RPMI7951 (cell line): ENCODE data around the gene RIPOR2. TPM values are rescaled to one million over a fixed set of nuclear protein-coding genes. Genes with fewer than 3 reads are reported as not detected.
A peak's percentile ranks its signal among the peaks of the same experiment; 100 is the strongest.
"Not testable (repeated sequence)": the region's sequence is repeated elsewhere in the genome, so short reads cannot be mapped to it uniquely, and the experiment has no call there.

Experiments
- DNase-seq: peaks from one replicate; pipeline ENCODE4 v3.0.0-alpha.2; 2012; ENCODE audit warnings: low read depth
- total RNA-seq: library from RNA; depleted of rRNA; stranded (reverse); fragments of >200 nt; shearing (Covaris generic); gene quantifications from 2 replicates; pipeline ENCODE4 v1.2.3, GENCODE V29; 2014

RIPOR2 gene
- total RNA-seq, 1 experiment from 2014 or later = 0.72 TPM

- no peak for DNase-seq
These were observed 10.1 kb downstream of the RIPOR2 start for GRCh38 chr6:24925661-24926060.

- DNase-seq = no peak
These were observed 11.0 kb downstream of the RIPOR2 start for GRCh38 chr6:24924580-24925356.

DNA sequence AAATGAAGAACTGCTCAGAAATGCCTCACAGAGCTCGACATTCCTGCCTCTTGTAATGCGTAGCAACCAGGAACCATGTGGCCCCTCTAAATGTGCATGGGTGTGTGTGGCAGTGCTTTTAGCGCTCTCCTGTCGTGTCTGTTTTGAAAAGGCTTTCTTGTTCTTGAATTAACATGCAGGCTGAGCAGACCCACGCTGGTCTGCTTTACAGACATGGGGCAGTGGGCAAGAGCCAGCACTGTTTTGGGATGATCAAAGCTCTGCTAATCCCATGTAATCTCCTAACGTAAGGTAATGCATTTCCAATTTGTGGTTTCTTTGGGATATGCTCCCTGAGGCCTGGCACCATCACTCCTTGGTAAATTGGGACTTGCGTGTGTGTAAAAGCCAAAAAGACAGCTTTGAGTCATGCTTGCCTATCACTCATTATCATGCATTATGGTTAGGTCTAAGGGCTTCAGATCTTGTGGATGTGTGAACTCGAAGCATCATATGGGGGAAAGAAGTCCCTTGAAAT is 11.8 kb downstream of the RIPOR2 start:
- DNase-seq = no peak

GRCh38 chr6:24922814-24923213 is 12.9 kb downstream of the RIPOR2 start:
- DNase-seq = no peak

DNA sequence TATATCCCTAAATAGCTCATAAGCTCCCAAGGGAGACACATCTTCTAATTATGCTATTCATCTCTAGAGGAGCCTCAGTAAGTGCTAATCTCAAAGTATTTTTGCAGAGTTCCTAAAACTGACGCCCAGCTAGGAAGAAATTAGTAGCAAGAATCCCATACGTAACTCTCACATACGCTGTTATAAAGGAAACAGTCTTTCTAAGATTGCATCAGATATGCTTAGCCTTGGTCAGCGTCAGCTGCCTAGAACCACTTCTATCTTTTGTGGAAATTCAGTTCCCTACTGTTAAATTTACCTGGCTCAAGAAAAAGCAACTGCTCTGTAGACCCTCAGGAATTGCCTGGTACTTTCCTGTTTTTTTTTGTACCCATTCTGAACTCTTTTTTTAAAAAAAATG is 13.6 kb downstream of the RIPOR2 start:
- no peak for DNase-seq

- DNase-seq = no peak
These were observed 15.6 kb downstream of the RIPOR2 start for GRCh38 chr6:24920136-24920535.

DNA sequence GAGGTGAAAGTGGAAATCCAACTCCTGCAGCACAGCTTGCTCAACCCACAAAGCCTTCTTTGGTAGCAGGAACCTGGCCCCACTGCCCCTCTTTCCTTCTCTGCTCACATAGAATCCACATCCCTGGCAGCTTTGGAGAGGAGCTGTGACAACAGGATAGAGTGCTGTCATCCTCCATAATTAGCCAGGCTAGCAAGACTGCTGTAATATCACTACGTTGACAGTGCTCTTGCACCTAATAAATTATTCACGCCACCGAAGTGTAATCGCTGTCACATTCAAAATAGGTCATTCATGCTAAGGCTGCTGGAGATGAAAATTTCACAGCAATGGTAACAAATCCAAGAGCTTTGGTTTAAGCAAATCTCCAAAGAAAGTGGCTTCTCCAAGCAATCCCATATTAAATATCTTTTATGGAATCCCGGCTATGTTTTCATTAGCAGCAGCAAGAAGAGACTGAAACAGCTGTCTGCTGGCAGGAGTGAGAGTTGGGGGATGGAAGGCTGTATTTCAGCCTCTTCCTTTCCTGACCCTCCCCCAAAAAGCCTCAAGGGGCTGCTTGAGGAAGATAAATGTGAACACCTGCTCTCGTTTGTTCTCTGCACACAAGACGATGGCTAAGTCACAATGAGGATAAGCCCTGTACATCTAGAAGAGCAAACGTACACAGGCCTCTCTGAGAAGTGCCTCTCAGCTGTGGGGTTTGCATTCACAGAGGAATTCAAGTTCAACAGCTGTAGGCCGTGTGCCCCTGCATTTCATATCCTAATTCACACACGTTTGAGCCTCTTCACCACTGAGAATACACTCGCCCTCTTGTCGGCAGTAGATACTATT is 16.5 kb downstream of the RIPOR2 start:
- DNase-seq = no peak

GRCh38 chr6:24918641-24919055 is 17.1 kb downstream of the RIPOR2 start:
- no peak for DNase-seq

DNA sequence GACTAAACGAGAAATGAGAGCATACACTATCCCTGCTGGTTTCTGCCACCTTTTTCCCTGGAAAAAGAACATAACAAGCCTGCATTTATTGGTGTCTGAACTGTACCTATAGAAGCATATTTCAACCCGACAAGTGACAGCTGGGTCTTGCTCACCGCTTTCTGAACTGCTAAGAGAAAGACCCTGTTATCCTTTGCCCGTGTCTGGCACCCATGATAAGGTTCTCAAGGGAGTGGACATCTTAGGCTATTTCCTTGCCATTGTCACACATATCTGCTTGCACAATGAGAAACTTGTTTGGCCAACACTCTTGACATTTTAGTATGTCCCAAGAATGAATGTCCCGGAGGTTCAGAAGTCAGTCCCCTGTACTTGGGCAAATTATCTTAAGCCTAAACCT is 19.3 kb downstream of the RIPOR2 start:
- no peak for DNase-seq

DNA sequence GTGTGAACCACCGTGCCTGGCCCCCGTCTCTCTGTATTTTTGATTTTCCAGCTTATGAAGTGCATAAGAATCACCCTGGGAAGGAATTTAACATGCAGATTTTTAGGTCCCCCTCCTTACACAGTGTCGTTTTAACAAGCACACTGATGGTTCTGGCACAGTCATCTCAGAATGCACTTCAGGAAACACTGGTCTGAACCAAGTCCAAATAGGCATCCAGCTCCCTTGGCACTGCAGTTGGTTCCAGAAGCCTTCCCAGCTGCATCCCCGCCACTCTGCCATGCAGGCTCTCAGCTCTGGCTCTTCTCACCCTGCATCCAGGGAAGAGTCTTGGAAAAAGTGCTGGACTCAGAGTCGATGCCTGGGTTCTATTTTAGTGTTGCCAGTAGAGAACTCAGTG is 20.1 kb downstream of the RIPOR2 start:
- no peak for DNase-seq

- DNase-seq = not testable (repeated sequence)
These were observed 21.7 kb downstream of the RIPOR2 start for GRCh38 chr6:24914082-24914481.

DNA sequence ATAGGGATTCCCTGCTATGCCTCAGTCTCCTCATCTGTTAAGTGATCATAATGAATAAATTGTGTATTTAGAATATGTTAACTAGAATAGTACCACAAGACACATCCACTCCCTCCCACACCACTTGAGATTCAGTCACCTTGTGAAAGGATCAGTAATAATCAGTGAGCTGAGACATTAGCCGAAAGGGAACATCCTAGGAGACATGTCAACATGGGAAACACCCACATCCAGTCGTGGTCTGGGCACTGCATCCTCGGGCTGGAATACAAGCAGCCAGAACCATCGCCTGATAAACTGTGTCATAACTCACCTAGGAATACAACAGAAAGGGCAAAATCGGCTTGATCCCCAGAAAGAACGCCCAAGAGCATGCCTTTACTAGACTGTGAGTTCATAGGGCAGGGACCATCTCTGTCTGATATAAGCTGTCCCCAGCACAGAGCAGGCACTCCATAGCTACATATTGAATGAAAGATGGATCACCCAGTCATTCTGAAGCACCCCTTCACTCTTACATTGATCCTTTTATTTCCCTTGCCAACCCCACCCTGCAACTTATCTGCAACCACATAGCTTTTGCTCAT is 23.9 kb downstream of the RIPOR2 start:
- DNase-seq = no peak

DNA sequence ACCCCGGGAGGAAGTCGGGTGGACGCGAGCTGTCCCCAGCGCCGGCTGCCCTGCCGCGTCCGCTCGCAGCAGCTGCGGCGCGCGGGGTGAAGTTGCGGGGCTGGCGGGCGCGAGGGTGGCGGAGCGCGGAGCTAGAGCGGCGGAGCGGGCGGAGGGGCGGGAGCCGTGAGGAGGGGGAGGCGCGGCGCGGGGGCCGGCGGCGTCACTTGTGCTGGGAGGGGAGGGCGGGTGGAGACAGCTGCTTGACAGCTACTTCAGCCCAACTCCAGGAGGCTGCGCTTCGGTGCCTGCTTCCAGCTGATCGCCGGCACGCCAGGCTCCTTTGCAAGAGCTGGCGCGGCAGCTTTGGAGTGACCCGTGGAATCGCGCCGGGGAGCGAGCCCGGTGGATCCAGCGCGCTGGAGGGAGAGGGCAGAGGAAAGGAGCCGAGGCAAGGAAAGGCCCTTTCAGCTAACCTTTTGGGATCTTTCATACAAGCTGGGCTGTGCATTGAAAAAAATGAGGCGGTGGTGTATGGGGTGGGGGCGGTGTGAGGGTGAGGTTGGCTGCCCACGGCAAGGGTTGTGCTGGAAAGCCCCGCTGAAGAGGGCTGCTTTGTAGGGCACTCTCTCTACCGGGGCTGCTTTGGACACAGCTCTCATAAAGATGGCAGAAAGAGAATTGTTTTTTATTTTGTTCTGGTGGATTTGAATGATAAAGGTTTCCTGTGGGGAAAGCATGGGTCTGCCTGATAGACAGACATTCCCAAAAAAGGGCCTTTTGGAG is 24.6 kb downstream of the RIPOR2 start:
- peak; percentile 34 for DNase-seq

DNA sequence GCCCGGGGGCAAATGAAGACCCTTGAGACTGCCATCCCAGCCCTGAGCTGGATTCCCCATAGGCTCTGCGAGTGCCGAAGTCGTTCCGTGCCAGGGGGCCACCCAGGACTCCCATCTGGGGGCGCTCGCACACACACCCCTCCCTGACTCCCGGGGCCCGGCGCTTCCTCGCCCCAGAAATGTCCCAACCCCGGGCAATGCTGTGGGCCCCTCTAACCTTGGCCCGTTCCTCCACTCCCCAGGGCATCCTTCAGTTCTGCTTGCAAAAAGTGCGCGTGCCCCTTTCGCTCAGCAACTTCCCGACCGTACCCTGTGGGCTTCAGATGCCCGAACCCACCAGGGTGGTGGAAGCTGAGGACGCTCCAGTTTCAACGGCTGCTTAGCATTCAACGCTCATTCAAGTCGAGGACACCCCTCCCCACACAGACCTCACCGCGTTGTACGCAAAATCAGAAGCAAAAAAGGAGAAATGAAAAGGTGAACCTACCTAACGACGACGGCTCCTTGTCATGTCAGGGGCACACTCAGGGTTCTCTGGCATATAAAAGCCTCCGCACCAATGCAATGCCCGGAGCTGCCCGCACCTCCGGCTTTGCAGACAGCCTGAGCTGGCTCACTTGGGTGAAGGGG is 25.3 kb downstream of the RIPOR2 start:
- DNase-seq = no peak

DNA sequence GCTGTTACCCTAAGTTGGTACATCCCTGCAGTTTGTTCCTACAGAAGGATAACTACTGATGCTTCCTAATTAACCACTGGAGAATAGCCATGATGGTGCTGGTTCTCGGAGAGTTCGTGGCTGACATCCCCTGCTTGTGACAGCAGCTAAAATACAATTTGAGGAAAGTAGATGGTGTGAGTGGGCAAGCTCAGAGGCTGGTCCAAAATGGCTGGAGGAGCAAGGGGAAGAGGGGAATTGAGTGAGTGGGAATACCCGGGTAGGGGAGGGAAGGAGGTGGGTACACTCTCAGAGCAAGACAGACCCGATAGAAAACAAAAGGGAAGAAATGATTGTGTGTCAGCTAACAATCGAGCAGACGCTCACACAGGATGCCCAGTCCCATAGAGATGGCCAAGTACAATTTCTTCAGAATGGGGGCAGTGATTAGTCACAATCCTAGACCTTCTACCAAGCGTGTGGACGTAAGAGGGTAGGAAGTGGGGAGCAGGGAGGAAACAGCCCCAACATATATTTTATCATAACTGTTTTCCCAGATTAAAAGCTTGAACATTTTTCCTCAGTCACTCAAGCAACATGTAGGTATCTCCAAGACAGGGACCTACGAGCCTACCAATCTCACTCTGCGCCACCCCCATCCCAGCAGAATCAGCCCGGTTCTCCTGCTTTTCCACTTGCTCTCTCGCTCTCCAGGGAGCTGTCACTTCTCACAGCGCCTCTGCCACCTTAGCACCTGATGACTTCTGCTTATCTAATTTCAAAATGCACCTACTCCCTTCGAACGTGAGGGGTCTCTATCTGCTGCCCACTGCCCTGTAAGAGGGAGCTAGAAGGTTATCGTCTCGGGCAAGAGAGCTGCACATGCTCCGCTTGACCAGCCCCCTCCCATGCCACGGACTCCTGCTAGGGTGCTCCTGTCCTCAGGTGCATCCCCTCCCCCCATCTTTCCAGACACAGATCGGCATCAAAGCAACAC is 26.2 kb downstream of the RIPOR2 start:
- no peak for DNase-seq

DNA sequence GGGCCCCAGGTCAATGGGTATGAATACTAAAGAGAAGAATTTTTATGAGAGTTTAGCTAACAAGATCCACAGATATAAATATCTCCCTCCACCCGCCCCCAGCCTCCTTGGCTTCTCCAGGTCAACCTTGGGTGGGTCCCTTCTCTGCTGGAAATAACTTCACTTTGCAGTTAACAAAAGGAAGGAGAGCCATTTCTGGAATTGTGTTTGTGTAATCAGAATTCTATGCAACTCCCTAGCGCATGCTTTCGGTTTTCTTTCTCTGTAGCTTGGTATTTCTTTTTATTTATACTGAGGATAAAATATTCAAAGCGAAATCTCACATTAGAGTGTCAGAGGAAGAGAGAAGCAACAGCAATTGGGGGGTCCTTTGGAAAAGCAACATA is 27.1 kb downstream of the RIPOR2 start:
- DNase-seq = peak; percentile 40

- DNase-seq = peak; percentile 42
These were observed 27.7 kb downstream of the RIPOR2 start for GRCh38 chr6:24907919-24908649.

DNA sequence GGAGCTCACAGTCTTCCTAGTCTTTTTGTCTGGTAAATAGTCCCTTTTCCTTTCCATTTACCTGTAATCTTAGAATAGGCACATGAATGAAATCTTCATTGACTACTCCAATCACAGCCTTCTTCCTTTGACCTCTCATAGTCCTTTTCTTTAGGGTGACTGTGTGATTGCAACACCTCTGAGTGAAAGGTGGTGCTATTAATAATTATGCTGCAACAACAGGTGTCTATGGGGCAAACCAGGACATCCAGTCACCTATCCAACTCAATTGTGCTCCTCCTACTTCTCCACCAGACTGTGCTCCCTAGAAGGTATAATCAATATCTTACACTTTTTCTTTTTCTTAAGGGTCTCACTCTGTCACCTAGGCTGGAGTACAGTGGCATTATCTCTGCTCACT is 29.4 kb downstream of the RIPOR2 start:
- no peak for DNase-seq

GRCh38 chr6:24905483-24905882 is 30.3 kb downstream of the RIPOR2 start:
- no peak for DNase-seq
